K562 (cell line): Measurements from ENCODE around the gene BEST1. TPM values are rescaled to one million over a fixed set of nuclear protein-coding genes. Genes with fewer than 3 reads are reported as not detected.

ENCODE experiments used
- CREB3 ChIP-seq: fragments of 450-650 bp; conservative IDR thresholded peaks from 2 replicates; pipeline ENCODE4 v1.6.1; 2016; ENCODE audit warnings: missing genetic modification characterization, low read depth, mild to moderate bottlenecking, missing compliant biosample characterization, moderate library complexity
- CTCFL ChIP-seq: IDR thresholded peaks from 2 replicates; pipeline ENCODE4 v1.6.1; 2011; ENCODE audit warnings: borderline replicate concordance, low read depth, mild to moderate bottlenecking, moderate library complexity, low read length; ENCODE audit not compliant: insufficient read depth, poor library complexity, severe bottlenecking
- DDX20 ChIP-seq: fragments of 450-650 bp; IDR thresholded peaks from 2 replicates; pipeline ENCODE4 v1.6.1; 2016; ENCODE audit warnings: missing genetic modification characterization, low read depth, mild to moderate bottlenecking, missing compliant biosample characterization, moderate library complexity
- FOS ChIP-seq: IDR thresholded peaks from 3 replicates; pipeline ENCODE4 v1.6.1; 2011; ENCODE audit not compliant: insufficient read length; ENCODE audit errors: extremely low read depth
- HNRNPH1 ChIP-seq: fragments of 200-400 bp; formaldehyde crosslinking; optimal IDR thresholded peaks from 2 replicates; pipeline ENCODE3; 2017; ENCODE audit warnings: low read depth, mild to moderate bottlenecking, low read length, moderate library complexity
- KDM5B ChIP-seq: fragments of 200-600 bp; sonication (generic); IDR thresholded peaks from 2 replicates; pipeline ENCODE4 v1.6.1; 2012; ENCODE audit warnings: low read depth, mild to moderate bottlenecking, moderate library complexity, low read length, control low read depth, inconsistent platforms; ENCODE audit not compliant: insufficient replicate concordance
- KLF1 ChIP-seq: fragments of 450-650 bp; IDR thresholded peaks from 2 replicates; pipeline ENCODE4 v1.6.1; 2016; ENCODE audit warnings: missing genetic modification characterization, missing compliant biosample characterization
- KLF13 ChIP-seq: fragments of 450-650 bp; IDR thresholded peaks from 2 replicates; pipeline ENCODE4 v1.6.1; 2016; ENCODE audit warnings: missing genetic modification characterization, low read depth, mild to moderate bottlenecking, missing compliant biosample characterization, moderate library complexity, borderline replicate concordance
- MTA1 ChIP-seq: fragments of 450-650 bp; IDR thresholded peaks from 2 replicates; pipeline ENCODE4 v1.6.1; 2017; ENCODE audit warnings: borderline replicate concordance
- NEUROD1 ChIP-seq: fragments of 150-350 bp; IDR thresholded peaks from 2 replicates; pipeline ENCODE4 v1.6.1; 2014; ENCODE audit warnings: borderline replicate concordance, low read length, low read depth; ENCODE audit not compliant: partially characterized antibody
- PHF21A ChIP-seq: fragments of 450-650 bp; IDR thresholded peaks from 2 replicates; pipeline ENCODE4 v1.6.1; 2017; ENCODE audit warnings: low read depth, borderline replicate concordance
- PHF8 ChIP-seq: fragments of 200-600 bp; sonication (generic); IDR thresholded peaks from 2 replicates; pipeline ENCODE4 v1.6.1; 2012; ENCODE audit warnings: mixed run types, mild to moderate bottlenecking, inconsistent platforms, low read length, moderate library complexity, borderline replicate concordance
- RBM14 ChIP-seq: fragments of 200-400 bp; formaldehyde crosslinking; IDR thresholded peaks from 2 replicates; pipeline ENCODE4 v1.6.1; 2018; ENCODE audit warnings: low read depth, mild to moderate bottlenecking, low read length, moderate library complexity, borderline replicate concordance; ENCODE audit not compliant: insufficient read depth
- RBM39 ChIP-seq: fragments of 200-400 bp; formaldehyde crosslinking; optimal IDR thresholded peaks from 2 replicates; pipeline ENCODE3; 2018; ENCODE audit warnings: low read depth, low read length
- RHOXF2B ChIP-seq: fragments of 250-450 bp; sonication (Bioruptor Pico); conservative IDR thresholded peaks from 2 replicates; pipeline ENCODE4 v1.5.1; 2021
- SREBF2 ChIP-seq: sonication (generic); formaldehyde crosslinking; IDR thresholded peaks from 2 replicates; pipeline ENCODE4 v1.4.0; 2020; ENCODE audit warnings: mild to moderate bottlenecking, missing genetic modification reagents
- STAT5A ChIP-seq: IDR thresholded peaks from 2 replicates; pipeline ENCODE4 v1.6.1; 2012; ENCODE audit warnings: low read length, inconsistent platforms, borderline replicate concordance
- U2AF2 ChIP-seq: fragments of 200-400 bp; formaldehyde crosslinking; optimal IDR thresholded peaks from 2 replicates; pipeline ENCODE3; 2017; ENCODE audit warnings: low read depth, mild to moderate bottlenecking, low read length
- ZBTB49 ChIP-seq: sonication (generic); formaldehyde crosslinking; IDR thresholded peaks from 2 replicates; pipeline ENCODE4 v1.8.0; 2022; ENCODE audit warnings: missing genetic modification reagents, mild to moderate bottlenecking, borderline replicate concordance
- ZNF445 ChIP-seq: fragments of 250-450 bp; sonication (Bioruptor Pico); IDR thresholded peaks from 2 replicates; pipeline ENCODE4 v1.4.0; 2020; ENCODE audit warnings: low read depth, mild to moderate bottlenecking, moderate library complexity
- ZNF586 ChIP-seq: fragments of 450-650 bp; formaldehyde crosslinking; conservative IDR thresholded peaks from 2 replicates; pipeline ENCODE4 v1.4.0; 2020; ENCODE audit warnings: mild to moderate bottlenecking, moderate library complexity
- polyA plus RNA-seq, 8 experiments: library from polyadenylated mRNA; depleted of rRNA in 4 of 8; stranded (reverse) in 5 of 8; unstranded in 3 of 8; fragments of >200 nt; fragmentation: Nextera tagmentation in 2 of 8; fragmentation: Illumina TruSeq in 1 of 8; extraction: Ambion mirVana in 2 of 8; extraction: Trizol in 1 of 8; gene quantifications; 2 replicates each; pipeline versions ENCODE4 v1.2.1 to v1.2.3, GENCODE V29; 2011 to 2014; ENCODE audit warnings: inconsistent platforms in 1 of 8, missing spikeins in 1 of 8
- total RNA-seq, 7 experiments: library from RNA; depleted of rRNA in 6 of 7; stranded (reverse); fragments of >200 nt in 6 of 7; fragmentation: Illumina TruSeq in 2 of 7; extraction: Trizol in 2 of 7; gene quantifications; 2 replicates each; pipeline versions ENCODE4 v1.2.1 to v1.2.3, GENCODE V29; 2011 to 2021; ENCODE audit warnings: low replicate concordance in 1 of 7

BEST1 gene
- total and polyA plus RNA-seq, 9 of the 15 experiments (the other 6 are each of a cell fraction or from before 2014, with no cell fraction given): 0.07 to 1.3 (median 0.40) TPM

GRCh38 chr11:61964058-61964665 lies 14.0 kb downstream of the BEST1 start (continued):
- TF ChIP-seq KDM5B (peak; percentile 58), HNRNPH1 (no peak), RBM39 (no peak), ZNF586 (no peak), MTA1 (no peak), RHOXF2B (peak; percentile 96), U2AF2 (no peak), KLF13 (tag) (no peak), CREB3 (no peak), SREBF2 (no peak), DDX20 (tag) (no peak), STAT5A (no peak), KLF1 (no peak), NEUROD1 (no peak), CTCFL (no peak), RBM14 (no peak), ZBTB49 (CRISPR knock-in tag) (no peak), FOS (no peak), PHF8 (no peak), ZNF445 (CRISPR knock-in tag) (no peak), PHF21A (no peak)
